PC-9 (cell line): ENCODE measurements around the gene BEST2.

Source experiments
- CTCF ChIP-seq: fragments of 200-600 bp; sonication (generic); conservative IDR thresholded peaks from 2 replicates; pipeline ENCODE4 v1.6.1; 2017; ENCODE audit warnings: mixed run types, antibody characterized with exemption, mild to moderate bottlenecking, moderate library complexity
- EZH2 ChIP-seq: fragments of 200-600 bp; sonication (generic); IDR thresholded peaks from 2 replicates; pipeline ENCODE4 v1.8.0; 2017; ENCODE audit warnings: antibody characterized with exemption, low read depth

- TF ChIP-seq EZH2 (no peak), CTCF (no peak)
These were observed 19.3 kb downstream of the BEST2 start for GRCh38 chr19:12770922-12771321.
